Caco-2 (cell line): ENCODE results near the gene TMEM203. TPM values are rescaled to one million over a fixed set of nuclear protein-coding genes. Genes with fewer than 3 reads are reported as not detected.

Experiments used
- BruUV-seq: library from RNA; stranded (reverse); fragments of 400-500 nt; replicated peaks from 2 replicates; lab custom pipeline; 2021; lab: Mats Ljungman, UMichigan
- CTCF ChIA-PET: fragments of 300-600 bp; sonication (Branson Sonifier 250); formaldehyde crosslinking; loops from one replicate; lab custom pipeline; 2022; ENCODE audit warnings: antibody characterized with exemption; lab: Charles Lee
- POLR2A ChIA-PET: fragments of 300-600 bp; sonication (Branson Sonifier 250); formaldehyde crosslinking; loops from one replicate; lab custom pipeline; 2022; ENCODE audit warnings: antibody characterized with exemption; lab: Charles Lee
- DNase-seq, 2 experiments: peaks; one replicate each; pipeline versions ENCODE4 v3.0.0 to v3.0.0-alpha.2; 2020 to 2022
- H3K27me3 ChIP-seq: replicated peaks from 2 replicates; pipeline ENCODE4 v1.6.0; 2011; ENCODE audit warnings: low read length; ENCODE audit not compliant: control insufficient read depth, insufficient read depth
- H3K36me3 ChIP-seq: 2 replicates; pipeline ENCODE4 v1.5.1; 2011; ENCODE audit warnings: low read length; ENCODE audit not compliant: control insufficient read depth, insufficient read depth
- H3K4me1 ChIP-seq: fragments of 250-450 bp; sonication (Bioruptor Pico); 2 replicates; pipeline ENCODE4 v1.5.1; 2020; ENCODE audit warnings: mild to moderate bottlenecking
- H3K4me3 ChIP-seq: 2 replicates; pipeline ENCODE4 v1.5.1; 2011; ENCODE audit warnings: low read depth, mild to moderate bottlenecking, control low read depth, low read length
- H3K9me3 ChIP-seq: fragments of 250-450 bp; sonication (Bioruptor Pico); 2 replicates; pipeline ENCODE4 v1.5.1; 2020; ENCODE audit warnings: mild to moderate bottlenecking, moderate library complexity
- H3K27ac Mint-ChIP-seq: one replicate; pipeline ENCODE4 v1.8.0; 2022; ENCODE audit warnings: mixed read lengths; ENCODE audit not compliant: unreplicated experiment
- H3K27me3 Mint-ChIP-seq: one replicate; pipeline ENCODE4 v1.8.0; 2022; ENCODE audit warnings: mixed read lengths; ENCODE audit not compliant: insufficient read depth, unreplicated experiment
- H3K36me3 Mint-ChIP-seq: one replicate; pipeline ENCODE4 v1.8.0; 2022; ENCODE audit warnings: mild to moderate bottlenecking, mixed read lengths; ENCODE audit not compliant: insufficient read depth, unreplicated experiment
- H3K4me1 Mint-ChIP-seq: one replicate; pipeline ENCODE4 v1.8.0; 2022; ENCODE audit warnings: low read depth, mixed read lengths; ENCODE audit not compliant: unreplicated experiment
- H3K4me3 Mint-ChIP-seq: one replicate; pipeline ENCODE4 v1.8.0; 2022; ENCODE audit warnings: mild to moderate bottlenecking, moderate library complexity, mixed read lengths; ENCODE audit not compliant: unreplicated experiment
- H3K9me3 Mint-ChIP-seq: one replicate; pipeline ENCODE4 v1.8.0; 2022; ENCODE audit warnings: mixed read lengths; ENCODE audit not compliant: unreplicated experiment
- CTCF ChIP-seq, 2 experiments: fragments of 200-600 bp in 1 of 2; IDR thresholded peaks; 1 replicate in 1 of 2; 2 replicates in 1 of 2; pipeline versions ENCODE4 v1.5.1 to v1.8.0; 2011 to 2022; ENCODE audit warnings: antibody characterized with exemption in 1 of 2, control low read depth in 1 of 2, inconsistent platforms in 1 of 2, low read depth in 1 of 2, low read length in 1 of 2, mild to moderate bottlenecking in 1 of 2, moderate library complexity in 1 of 2; ENCODE audit not compliant: insufficient read depth in 1 of 2, severe bottlenecking in 1 of 2, unreplicated experiment in 1 of 2
- intact Hi-C: fragments of 100-400 bp; cut with micrococcal nuclease; formaldehyde crosslinking; loops from one replicate; pipeline ENCODE4 v1.10.0; 2022; ENCODE audit not compliant: unreplicated experiment
- total RNA-seq: library from RNA; stranded (reverse); gene quantifications from 2 replicates; pipeline ENCODE4 v1.2.3, GENCODE V29; 2022

The TMEM203 gene
- total RNA-seq, 1 experiment from 2014 or later, result 38.4 TPM

GRCh38 chr9:137164370-137165249 is 40.8 kb downstream of the TMEM203 start:
- peaks cover 2% of the 10 kb centered on the region; the same call in 1 of the 2 replicates for H3K27me3 ChIP-seq
- no peaks in the 10 kb centered on the region for H3K9me3 ChIP-seq
- H3K9me3 Mint-ChIP-seq, result no peaks in the 10 kb centered on the region
- DNase-seq, result no peak
- POLR2A ChIA-PET, result no interaction called here
- intact Hi-C loops, result loop anchor here (5.0 kb wide), 1 partner anchor 37 kb away; no protein-coding TSS in a partner anchor
- no peak overlapping the region for H3K27ac Mint-ChIP-seq
- CTCF ChIA-PET, result interaction anchor here (0.6 kb wide), 1 partner anchor 59 kb away, joined by 3 read pairs; no protein-coding TSS in a partner anchor
- H3K4me1 Mint-ChIP-seq, result peaks cover 6% of the 10 kb centered on the region
- H3K36me3 Mint-ChIP-seq, result no peaks in the 10 kb centered on the region
- no peak overlapping the region for H3K4me3 ChIP-seq
- H3K4me3 Mint-ChIP-seq, result no peak overlapping the region
- peaks cover 8% of the 10 kb centered on the region for H3K27me3 Mint-ChIP-seq
- TF ChIP-seq CTCF (IDR thresholded peaks at IDR 0.05; ENCODE audit: insufficient read depth in 1 of 2, low read depth in 1 of 2, low read length in 1 of 2, severe bottlenecking in 1 of 2, unreplicated experiment in 1 of 2), result no peak
- BruUV-seq, result no TSS peak
- peaks cover 6% of the 10 kb centered on the region for H3K4me1 ChIP-seq
- no peaks in the 10 kb centered on the region for H3K36me3 ChIP-seq

- H3K4me3 Mint-ChIP-seq, result peak overlapping the region; percentile 72
- intact Hi-C loops, result loop anchor here (2.0 kb wide), 1 partner anchor 63 kb away; the partner anchor contains the start of gene RNF224
- H3K27ac Mint-ChIP-seq, result no peak overlapping the region
- H3K4me1 ChIP-seq, result peaks cover 6% of the 10 kb centered on the region; the same call in 1 of the 2 replicates
- no peak for TF ChIP-seq CTCF (IDR thresholded peaks at IDR 0.05; ENCODE audit: insufficient read depth in 1 of 2, low read depth in 1 of 2, low read length in 1 of 2, severe bottlenecking in 1 of 2, unreplicated experiment in 1 of 2)
- ChIA-PET POLR2A (no interaction called here), CTCF (no interaction called here)
- peaks cover 11% of the 10 kb centered on the region for H3K27me3 Mint-ChIP-seq
- no peaks in the 10 kb centered on the region for H3K36me3 ChIP-seq
- H3K36me3 Mint-ChIP-seq, result no peaks in the 10 kb centered on the region
- H3K4me1 Mint-ChIP-seq, result peaks cover 6% of the 10 kb centered on the region
- H3K9me3 Mint-ChIP-seq, result no peaks in the 10 kb centered on the region
- H3K4me3 ChIP-seq, result no peak overlapping the region
- DNase-seq, result no peak
- H3K27me3 ChIP-seq, result peaks cover 2% of the 10 kb centered on the region
- H3K9me3 ChIP-seq, result no peaks in the 10 kb centered on the region
- no TSS peak for BruUV-seq
Observed at GRCh38 chr9:137163805-137164204, 41.6 kb downstream of the TMEM203 start.

GRCh38 chr9:137163365-137163715 is 42.1 kb downstream of the TMEM203 start:
- Histone ChIP-seq H3K27me3 (peaks cover 2% of the 10 kb centered on the region), H3K36me3 (no peaks in the 10 kb centered on the region), H3K9me3 (no peaks in the 10 kb centered on the region), H3K4me1 (peaks cover 6% of the 10 kb centered on the region; the same call in 1 of the 2 replicates), H3K4me3 (peak overlapping the region; percentile 46)
- no TSS peak for BruUV-seq
- DNase-seq, result no peak
- Mint-ChIP-seq H3K9me3 (no peaks in the 10 kb centered on the region), H3K27ac (no peak overlapping the region), H3K4me1 (peaks cover 6% of the 10 kb centered on the region), H3K36me3 (no peaks in the 10 kb centered on the region), H3K4me3 (peak overlapping the region; percentile 72), H3K27me3 (peaks cover 11% of the 10 kb centered on the region)
- POLR2A ChIA-PET, result interaction anchor here (0.6 to 0.9 kb wide), 2 partner anchors 37 to 372 kb away, joined by 3 to 5 read pairs; partner anchors contain the start of gene TPRN
- CTCF ChIA-PET, result interaction anchor here (0.6 to 1.9 kb wide), 9 partner anchors 13 to 117 kb away, joined by 3 to 11 read pairs (median 5); partner anchors contain the start of genes RNF224, SSNA1 and TUBB4B
- TF ChIP-seq CTCF (IDR thresholded peaks at IDR 0.05; ENCODE audit: insufficient read depth in 1 of 2, low read depth in 1 of 2, low read length in 1 of 2, severe bottlenecking in 1 of 2, unreplicated experiment in 1 of 2), result no peak
- intact Hi-C loops, result loop anchor here (2.0 kb wide), 1 partner anchor 63 kb away; the partner anchor contains the start of gene RNF224
